HFFc6 (cell line): ENCODE measurements around the gene SSUH2. TPM values are rescaled to one million over a fixed set of nuclear protein-coding genes. Genes with fewer than 3 reads are reported as not detected.

Source experiments
- DNase-seq: peaks from one replicate; pipeline ENCODE4 v3.0.0-alpha.2; 2018
- H3K27ac Mint-ChIP-seq: 2 replicates; pipeline ENCODE4 v1.8.0; 2020; ENCODE audit warnings: mild to moderate bottlenecking, mixed read lengths
- H3K27me3 Mint-ChIP-seq: 2 replicates; pipeline ENCODE4 v1.8.0; 2021; ENCODE audit warnings: mild to moderate bottlenecking, moderate library complexity, mixed read lengths; ENCODE audit not compliant: insufficient read depth
- H3K36me3 Mint-ChIP-seq: 2 replicates; pipeline ENCODE4 v1.8.0; 2021; ENCODE audit warnings: low read depth, mixed read lengths
- H3K4me1 Mint-ChIP-seq: 2 replicates; pipeline ENCODE4 v1.8.0; 2020; ENCODE audit warnings: low read depth, mixed read lengths
- H3K4me3 Mint-ChIP-seq: 2 replicates; pipeline ENCODE4 v1.8.0; 2020; ENCODE audit warnings: mild to moderate bottlenecking, moderate library complexity, mixed read lengths
- H3K9me3 Mint-ChIP-seq: 2 replicates; pipeline ENCODE4 v1.8.0; 2020; ENCODE audit warnings: mild to moderate bottlenecking, mixed read lengths
- CTCF ChIP-seq: fragments of 200-600 bp; sonication (generic); IDR thresholded peaks from 2 replicates; pipeline ENCODE4 v1.5.0; 2021; ENCODE audit warnings: antibody characterized with exemption, mild to moderate bottlenecking
- total RNA-seq, 6 experiments: library from RNA; stranded (reverse); fragmentation: NEBNext Ultra II Directional; extraction: Animal tissue kit (Norgen Biotek cat#: 25700); gene quantifications; 2 replicates in 1 of 6; 3 replicates in 5 of 6; pipeline ENCODE4 v1.2.3, GENCODE V29; 2021

SSUH2 gene
- total RNA-seq, 6 experiments from 2014 or later: 0.28 to 0.51 (median 0.37) TPM; not detected in 2

DNA sequence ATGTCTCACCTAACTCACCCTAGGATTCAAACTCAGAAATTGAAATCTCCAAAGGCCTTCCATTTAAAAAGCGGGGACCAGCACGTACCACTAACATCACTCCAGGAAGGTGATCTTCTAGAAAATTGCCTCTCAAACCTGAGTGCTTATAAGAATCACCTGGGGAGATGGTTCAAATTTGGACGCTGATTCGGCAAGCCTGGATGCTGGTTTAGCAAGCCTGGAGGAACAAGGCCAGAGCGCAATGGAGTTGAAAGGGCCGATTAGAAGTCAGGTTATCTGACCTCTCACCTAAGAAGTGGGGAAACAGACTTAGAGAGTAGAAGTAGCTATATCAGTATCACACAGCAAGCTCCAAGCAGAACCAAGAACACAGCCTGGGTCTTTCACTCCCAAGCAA is 68.2 kb downstream of the SSUH2 start:
- Mint-ChIP-seq H3K27me3 (peaks cover 4% of the 10 kb centered on the region; the same call in 1 of the 2 replicates), H3K36me3 (no peaks in the 10 kb centered on the region), H3K4me3 (peak overlapping the region; percentile 51), H3K4me1 (peaks cover 60% of the 10 kb centered on the region), H3K27ac (peak overlapping the region; percentile 48; the same call in 1 of the 2 replicates), H3K9me3 (no peaks in the 10 kb centered on the region)
- no peak for DNase-seq
- no peak for TF ChIP-seq CTCF

DNA sequence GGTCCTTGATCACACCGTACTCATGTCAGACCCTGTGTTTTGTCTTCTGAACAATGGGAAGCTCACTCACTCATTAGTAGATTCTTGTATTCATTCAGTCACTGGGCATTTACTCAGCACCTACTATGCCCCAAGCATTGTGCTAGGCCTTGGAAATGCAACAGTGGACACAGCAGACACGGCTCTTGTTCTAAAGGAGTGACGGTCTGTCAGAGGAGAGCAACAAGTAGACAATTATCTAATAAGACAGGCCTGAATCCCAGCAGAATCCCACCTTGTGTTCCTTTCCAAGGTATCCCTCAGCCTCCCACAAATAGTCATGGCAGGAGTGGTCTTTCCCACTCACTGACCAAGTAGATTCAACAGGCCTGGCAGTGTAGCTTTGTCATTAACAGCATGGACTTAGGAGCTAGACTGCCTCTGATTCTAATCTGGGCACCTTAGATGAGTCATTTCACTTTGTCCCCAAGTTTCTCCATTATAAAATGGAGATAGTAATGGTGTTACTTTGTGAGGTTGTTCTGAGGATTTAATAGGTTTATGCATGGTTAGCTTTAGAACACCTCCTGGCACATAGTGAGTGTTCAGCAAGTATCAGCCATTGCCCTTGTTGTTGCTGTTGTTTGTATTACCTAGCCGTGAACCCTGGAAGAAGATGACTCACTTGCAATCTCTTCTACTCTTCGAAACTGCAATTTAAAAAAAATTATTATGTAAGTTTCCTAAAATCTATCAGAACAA is 69.1 kb downstream of the SSUH2 start:
- Mint-ChIP-seq H3K27ac (no peak overlapping the region; the same call in 1 of the 2 replicates), H3K4me1 (peaks cover 60% of the 10 kb centered on the region), H3K36me3 (peaks cover 4% of the 10 kb centered on the region; the same call in 1 of the 2 replicates), H3K4me3 (no peak overlapping the region), H3K27me3 (peaks cover 6% of the 10 kb centered on the region; the same call in 1 of the 2 replicates), H3K9me3 (no peaks in the 10 kb centered on the region)
- TF ChIP-seq CTCF: no peak
- DNase-seq: peak; percentile 28

GRCh38 chr3:8574670-8575322 is 69.8 kb downstream of the SSUH2 start:
- no peak for DNase-seq
- TF ChIP-seq CTCF: no peak
- Mint-ChIP-seq H3K27ac (no peak overlapping the region), H3K9me3 (no peaks in the 10 kb centered on the region), H3K27me3 (peaks cover 3% of the 10 kb centered on the region; the same call in 1 of the 2 replicates), H3K36me3 (peaks cover 10% of the 10 kb centered on the region; the same call in 1 of the 2 replicates), H3K4me3 (no peak overlapping the region; the same call in 1 of the 2 replicates), H3K4me1 (peaks cover 56% of the 10 kb centered on the region)

GRCh38 chr3:8574040-8574669 is 70.4 kb downstream of the SSUH2 start:
- Mint-ChIP-seq H3K27ac (no peak overlapping the region), H3K4me3 (no peak overlapping the region), H3K9me3 (no peaks in the 10 kb centered on the region), H3K36me3 (peaks cover 10% of the 10 kb centered on the region; the same call in 1 of the 2 replicates), H3K27me3 (peaks cover 3% of the 10 kb centered on the region; the same call in 1 of the 2 replicates), H3K4me1 (peaks cover 50% of the 10 kb centered on the region)
- no peak for DNase-seq
- TF ChIP-seq CTCF: no peak

GRCh38 chr3:8573342-8573926 is 71.2 kb downstream of the SSUH2 start:
- H3K27ac Mint-ChIP-seq: no peak overlapping the region
- H3K4me1 Mint-ChIP-seq: peaks cover 43% of the 10 kb centered on the region
- no peak overlapping the region for H3K4me3 Mint-ChIP-seq
- H3K9me3 Mint-ChIP-seq: no peaks in the 10 kb centered on the region
- TF ChIP-seq CTCF: no peak
- no peak for DNase-seq
- H3K36me3 Mint-ChIP-seq: peaks cover 10% of the 10 kb centered on the region; the same call in 1 of the 2 replicates
- peaks cover 3% of the 10 kb centered on the region; the same call in 1 of the 2 replicates for H3K27me3 Mint-ChIP-seq
